Umbilical cord (tissue), 2 donors: Measurements from ENCODE around the gene NLK. TPM values are rescaled to one million over a fixed set of nuclear protein-coding genes. Genes with fewer than 3 reads are reported as not detected.
"Not testable (repeated sequence)": the region's sequence is repeated elsewhere in the genome, so short reads cannot be mapped to it uniquely, and the experiment has no call there.

Experiments
- DNase-seq: peaks from one replicate; pipeline ENCODE4 v3.0.0-alpha.2; 2015; ENCODE audit warnings: low spot score
- total RNA-seq: library from RNA; depleted of rRNA; stranded (reverse); fragments of >200 nt; gene quantifications from one replicate; pipeline ENCODE4 v1.2.3, GENCODE V29; 2014; ENCODE audit warnings: low replicate concordance; ENCODE audit not compliant: insufficient read depth

NLK gene
- total RNA-seq, 1 donor from 2014 or later = 20.9 TPM

DNA sequence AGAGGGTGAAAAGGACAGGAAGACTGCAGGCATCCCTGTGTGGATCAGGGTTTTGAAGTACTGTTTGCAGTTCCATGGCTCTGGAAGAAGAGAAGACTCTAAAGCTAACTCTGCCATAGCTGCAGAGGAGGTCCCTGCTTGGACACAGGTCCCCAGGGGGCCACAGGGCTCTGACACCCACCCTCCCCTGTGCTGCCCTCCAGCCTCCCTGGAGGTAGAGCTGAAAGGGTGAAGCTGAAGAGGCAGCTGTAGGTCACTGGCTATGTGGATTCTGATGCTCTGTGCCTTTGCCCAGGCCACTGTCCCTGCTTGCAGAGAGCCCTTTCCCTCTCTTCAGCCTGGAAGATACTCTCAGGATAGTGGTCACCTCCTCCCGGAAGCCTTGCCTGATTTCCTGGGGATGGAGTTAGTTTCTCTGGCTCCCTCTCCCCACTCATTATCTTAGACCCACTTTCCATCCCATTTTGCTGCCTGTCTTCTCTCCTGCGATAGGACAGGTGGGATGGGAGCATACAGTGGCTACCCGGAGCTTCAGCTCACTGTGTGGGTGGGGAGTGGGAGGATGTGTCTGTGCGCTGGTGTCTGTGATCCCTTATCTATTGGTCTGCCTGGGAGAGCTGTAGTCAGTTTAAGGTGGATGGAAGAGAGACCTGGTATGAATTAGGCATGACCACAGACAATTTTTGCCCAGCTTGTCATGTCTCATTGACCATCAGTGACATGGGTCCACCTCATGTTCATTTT, 186.7 kb downstream of the NLK start:
- DNase-seq = no peak

GRCh38 chr17:28230011-28230410, 187.5 kb downstream of the NLK start:
- no peak for DNase-seq

DNA sequence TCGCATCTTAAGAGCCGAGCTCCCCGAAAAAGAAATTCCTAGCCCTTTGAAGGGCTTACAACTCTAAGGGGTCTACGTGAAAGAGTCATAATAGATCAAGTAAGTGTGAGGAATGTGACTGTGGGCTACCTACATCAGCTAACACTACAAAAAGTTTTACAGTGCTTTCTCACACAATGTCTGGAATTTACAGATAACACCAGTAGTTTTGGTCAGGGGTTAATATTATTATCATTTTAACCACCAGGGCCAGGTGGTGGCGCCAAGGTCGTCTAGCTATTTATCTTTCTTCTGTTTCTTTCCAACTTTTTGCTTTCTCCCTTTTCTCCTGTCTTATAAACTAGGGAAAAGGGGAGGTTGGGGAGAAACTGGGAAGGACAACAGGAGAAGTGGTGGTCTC, 188.1 kb downstream of the NLK start:
- DNase-seq = not testable (repeated sequence)

DNA sequence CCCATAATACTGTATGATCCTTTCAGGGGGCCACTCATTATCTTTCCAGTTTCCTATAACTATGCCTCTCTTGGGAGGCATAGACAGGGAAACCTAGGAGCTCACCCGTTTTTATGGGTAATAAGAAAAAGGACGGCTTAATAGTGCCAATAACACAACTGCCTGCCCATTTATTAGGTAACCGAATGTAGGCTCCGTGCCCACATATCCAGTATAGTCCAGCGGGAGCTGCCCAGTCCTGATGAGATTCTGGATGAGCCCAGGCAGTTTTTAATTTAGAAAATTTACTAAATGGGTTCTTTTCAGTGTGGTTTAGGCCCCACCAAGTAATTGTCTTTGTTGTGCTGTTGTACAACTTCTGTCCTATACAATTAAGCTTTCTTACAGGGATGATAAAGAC, 189.1 kb downstream of the NLK start:
- DNase-seq = not testable (repeated sequence)

DNA sequence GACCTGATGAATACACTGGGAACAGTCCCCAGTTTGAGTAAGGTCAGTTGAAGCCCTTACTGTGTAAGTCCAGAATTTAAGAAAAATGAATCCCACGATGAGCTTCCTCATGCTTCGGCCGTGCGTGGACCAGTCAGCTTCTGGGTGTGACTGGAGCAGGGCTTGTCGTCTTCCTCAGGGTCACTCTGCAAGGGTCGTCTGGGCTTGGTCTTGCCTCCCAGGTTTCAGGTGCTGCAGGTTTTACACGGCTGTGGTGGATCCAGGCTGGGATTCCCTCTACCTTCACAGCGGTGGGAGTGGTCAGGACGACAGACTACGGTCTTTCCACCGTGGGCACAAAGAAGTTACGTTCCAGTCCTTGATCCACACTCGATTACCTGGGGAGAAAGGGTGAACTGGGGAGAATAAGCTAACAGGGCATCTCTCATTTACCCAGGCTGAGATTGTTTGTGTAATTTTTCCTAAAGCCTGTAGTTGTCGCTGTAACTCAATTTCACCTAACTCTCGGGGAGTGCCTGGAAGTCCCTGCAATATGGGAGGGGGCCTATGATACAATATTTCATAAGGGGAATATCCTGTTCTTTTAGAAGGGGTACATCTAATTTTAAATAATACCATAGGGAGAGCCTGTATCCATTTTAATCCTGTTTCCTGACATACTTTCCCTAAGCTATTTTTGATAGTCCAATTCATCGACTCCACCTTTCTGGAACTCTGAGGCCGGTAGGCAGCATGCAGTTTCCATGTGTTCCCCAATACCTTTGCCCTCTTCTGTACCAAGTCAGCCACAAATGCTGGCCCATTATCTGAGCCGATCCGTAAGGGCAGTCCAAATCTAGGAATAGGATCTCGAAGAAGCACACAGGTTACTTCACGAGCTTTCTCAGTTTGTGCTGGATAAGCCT, 190.7 kb downstream of the NLK start:
- DNase-seq = not testable (repeated sequence)

DNA sequence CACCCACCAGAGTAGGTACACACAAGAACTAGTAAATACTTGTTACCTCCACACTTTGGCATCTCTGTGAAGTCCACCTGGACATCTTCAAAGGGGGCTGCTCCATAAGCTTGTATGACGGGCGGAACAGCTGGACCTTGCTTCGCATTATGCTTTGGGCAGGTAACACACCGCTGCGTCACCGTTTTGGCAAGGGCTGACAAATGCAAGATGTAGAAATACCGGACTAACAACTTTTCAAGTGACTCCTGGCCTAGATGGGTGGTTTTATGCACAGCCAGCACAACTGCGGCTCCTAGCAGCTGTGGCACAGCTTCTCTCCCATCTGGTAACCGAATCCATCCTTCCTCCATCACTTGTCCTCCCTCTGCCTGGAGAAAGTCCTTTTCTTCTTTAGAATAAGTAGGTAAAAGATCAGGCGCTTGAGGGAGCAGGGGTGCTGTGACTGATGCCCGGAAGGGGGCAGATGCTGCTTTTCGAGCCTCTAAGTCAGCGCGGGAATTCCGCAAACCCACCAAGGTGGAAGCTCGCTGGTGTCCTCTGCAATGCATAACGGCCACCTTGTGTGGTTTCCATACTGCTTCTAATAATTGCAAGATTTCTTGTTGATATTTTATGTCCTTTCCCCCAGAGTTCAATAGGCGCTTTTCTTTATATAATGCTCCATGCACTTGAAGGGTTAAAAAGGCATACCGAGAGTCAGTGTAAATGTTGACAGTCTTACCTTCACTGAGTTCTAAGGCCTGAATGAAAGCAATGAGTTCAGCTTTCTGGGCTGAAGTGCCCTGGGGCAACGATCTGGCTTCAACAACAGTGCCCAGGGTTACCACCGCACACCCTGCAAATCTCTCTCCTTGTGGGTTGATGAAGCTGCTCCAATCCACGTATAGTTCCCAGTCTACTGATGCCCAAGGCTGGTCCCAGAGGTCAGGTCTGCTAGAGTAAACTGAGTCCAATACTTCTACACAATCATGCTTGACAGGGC, 191.7 kb downstream of the NLK start:
- peak; percentile 77 for DNase-seq

- not testable (repeated sequence) for DNase-seq
Measured at GRCh38 chr17:28235066-28235700, 192.7 kb downstream of the NLK start.

DNA sequence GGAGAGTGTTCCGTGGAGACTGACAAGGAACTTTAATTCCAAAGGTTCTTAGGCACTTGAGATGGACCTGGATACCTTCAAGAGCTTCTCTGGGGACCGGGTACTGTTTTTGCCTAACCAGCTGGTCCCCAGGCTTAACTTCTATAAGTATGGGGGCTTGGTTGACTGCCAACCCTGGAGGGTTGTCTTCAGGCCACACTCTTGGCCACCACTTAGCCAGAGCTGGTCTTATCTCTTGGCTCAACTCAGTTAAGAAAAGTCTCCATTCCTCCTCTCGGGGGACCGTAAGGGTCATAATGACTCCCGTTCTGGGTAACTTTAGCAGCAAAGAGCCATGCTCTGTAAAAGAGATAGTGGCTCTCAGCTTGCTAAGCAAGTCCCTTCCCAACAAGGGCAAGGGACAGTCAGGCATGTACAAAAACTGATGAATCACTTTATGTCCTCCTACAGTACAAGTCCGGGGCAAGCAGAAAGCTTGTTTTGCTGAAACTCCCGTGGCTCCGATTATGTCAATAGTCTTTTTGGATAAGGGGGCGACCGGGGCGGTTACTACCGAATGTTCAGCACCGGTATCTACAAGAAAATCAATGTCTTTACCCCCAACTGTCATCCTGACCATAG, 193.7 kb downstream of the NLK start:
- DNase-seq = not testable (repeated sequence)

DNA sequence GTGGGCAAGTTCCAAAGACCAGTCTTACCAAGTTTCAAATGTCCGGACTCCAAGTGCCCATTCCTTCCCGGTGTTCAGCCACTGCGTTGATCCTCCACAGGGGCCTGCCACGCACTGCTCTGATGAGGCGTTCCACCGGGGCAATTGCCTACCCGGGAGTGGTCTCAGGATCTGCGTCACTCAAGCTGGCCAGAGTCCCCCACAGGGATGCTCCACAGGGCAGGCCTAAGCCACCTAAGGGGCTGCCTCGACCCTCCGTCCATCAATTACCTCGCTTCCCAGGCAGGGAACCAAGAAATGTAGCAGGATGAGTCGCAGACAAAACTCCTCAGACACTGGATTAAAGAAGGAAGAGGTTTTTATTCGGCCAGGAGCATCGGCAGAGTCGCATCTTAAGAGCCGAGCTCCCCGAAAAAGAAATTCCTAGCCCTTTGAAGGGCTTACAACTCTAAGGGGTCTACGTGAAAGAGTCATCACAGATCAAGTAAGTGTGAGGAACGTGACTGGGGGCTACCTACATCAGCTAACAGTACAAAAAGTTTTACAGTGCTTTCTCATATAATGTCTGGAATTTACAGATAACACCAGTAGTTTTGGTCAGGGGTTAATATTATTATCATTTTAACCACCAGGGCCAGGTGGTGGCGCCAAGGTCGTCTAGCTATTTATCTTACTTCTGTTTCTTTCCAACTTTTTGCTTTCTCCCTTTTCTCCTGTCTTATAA, 196.2 kb downstream of the NLK start:
- DNase-seq = not testable (repeated sequence)

- DNase-seq = peak; percentile 30
Measured at GRCh38 chr17:28239271-28239624, 196.8 kb downstream of the NLK start.

DNA sequence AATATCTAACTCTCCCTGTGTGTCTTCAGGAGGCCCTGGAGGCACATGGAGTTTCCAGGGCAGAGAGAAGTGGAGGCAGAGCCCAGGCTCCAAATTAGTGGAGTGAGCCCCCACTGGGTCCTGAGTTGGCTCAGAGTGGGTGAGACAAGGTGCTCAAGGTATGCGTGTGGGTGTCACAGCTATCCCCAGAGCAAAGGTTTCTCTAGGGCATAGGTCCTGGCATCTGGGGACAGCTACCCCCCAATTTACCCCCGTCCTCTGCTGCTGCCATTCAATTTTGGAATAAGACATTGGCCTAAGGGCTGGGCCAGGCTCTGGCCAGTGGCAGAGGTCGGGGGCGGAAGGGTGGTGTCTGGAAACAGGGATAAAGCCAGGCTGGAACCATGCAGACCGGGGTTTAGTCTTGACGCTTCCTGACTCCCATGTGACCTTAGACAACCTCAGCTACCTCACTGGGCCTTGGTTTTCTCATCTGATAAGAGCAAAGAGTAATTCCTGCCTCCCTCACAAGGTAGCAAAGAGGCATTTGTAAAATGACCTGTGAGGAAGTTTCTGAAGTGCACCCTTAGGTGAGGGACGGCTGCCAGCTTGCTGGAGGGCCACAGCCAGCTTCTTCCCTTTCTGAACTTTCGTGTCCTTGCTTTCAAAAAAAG, 198.3 kb downstream of the NLK start:
- no peak for DNase-seq

DNA sequence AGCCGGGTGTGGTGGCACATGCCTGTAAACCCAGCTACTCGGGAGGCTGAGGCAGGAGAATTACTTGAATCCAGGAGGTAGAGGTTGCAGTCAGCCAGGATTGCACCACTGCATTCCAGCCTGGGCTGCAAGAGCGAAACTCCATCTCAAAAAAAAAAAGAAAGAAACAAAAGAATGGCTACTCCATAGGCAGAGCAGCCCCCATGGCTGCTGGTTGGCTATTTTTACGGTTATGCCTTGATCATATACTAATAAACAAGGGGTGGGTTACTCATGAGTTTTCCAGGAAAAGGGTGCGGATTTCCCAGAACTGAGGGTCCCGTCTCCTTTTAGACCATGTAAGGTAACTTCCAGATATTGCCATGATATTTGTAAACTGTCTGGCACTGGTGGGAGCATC, 200.3 kb downstream of the NLK start:
- DNase-seq = no peak

DNA sequence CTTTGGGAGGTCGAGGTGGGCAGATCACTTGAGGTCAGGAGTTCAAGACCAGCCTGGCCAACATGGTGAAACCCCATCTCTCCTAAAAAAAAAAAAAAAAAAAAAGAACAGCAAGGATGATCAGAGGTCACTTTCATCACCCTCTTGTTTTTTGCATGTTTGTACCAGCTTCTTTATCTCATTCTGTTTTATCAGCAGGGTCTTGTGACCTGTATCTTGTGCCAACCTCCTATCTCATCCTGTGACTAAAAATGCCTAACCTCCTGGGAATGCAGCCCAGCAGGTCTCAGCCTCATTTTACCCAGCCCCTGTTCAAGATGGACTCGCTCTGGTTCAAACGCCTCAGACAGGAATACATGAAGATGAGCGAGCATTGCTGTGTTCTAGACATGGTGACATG, 200.8 kb downstream of the NLK start:
- not testable (repeated sequence) for DNase-seq

- no peak for DNase-seq
Measured at GRCh38 chr17:28244446-28244845, 202.0 kb downstream of the NLK start.

Other genes with a start within 250 kb of the NLK start
- not detected for gene NOS2, start 242.1 kb upstream of the NLK start, total RNA-seq
- 24.8 TPM for gene LYRM9, start 149.3 kb upstream of the NLK start, total RNA-seq